Measurements from ENCODE around the gene MAP3K15.
A peak's percentile ranks its signal among the peaks of the same experiment; 100 is the strongest.
"Not testable (repeated sequence)": the region's sequence is repeated elsewhere in the genome, so short reads cannot be mapped to it uniquely, and the experiment has no call there.

The MAP3K15 gene

DNA sequence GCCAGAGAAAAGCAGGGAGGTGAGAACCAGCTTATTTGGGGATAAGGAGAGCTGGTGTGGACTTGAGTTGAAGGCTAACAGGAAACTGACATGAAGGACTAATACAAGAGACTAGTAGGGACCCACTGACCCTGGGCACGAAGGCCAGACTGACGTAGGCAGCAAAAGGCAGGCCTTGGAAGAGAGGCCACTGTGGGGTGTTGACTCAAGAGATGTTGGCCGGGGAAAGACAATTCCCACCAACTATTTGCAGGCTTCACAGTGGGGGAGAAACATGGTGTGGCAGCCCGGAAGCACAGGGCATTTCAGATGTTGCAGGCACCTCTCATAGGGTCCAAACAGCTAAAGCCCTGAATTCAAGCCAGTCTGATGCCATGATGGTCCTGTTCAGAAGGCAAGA lies 24.4 kb upstream of the MAP3K15 start:
- no peak for DNase-seq

DNA sequence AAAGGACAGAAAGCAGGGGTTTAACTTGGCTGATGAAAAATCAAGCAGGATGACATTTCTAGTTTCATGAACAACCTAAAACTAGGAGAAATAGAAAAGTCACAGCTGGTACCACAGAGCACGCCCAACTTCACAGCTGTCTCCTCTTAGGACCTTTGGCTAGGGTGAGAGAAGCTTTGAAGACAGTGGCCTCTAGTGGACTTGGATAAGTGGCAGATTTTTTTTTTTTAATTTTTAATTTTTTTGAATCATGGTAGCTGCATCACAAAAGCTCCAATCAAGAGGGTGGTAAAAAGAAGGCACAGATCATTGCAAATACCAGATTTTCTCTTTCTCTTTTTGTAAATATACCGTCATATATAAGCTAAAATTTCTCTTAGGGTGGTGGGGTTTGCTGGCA lies 20.2 kb upstream of the MAP3K15 start:
- no peak for DNase-seq

- no peak for DNase-seq
Observed at GRCh38 chrX:19532709-19533108, 17.4 kb upstream of the MAP3K15 start.

DNA sequence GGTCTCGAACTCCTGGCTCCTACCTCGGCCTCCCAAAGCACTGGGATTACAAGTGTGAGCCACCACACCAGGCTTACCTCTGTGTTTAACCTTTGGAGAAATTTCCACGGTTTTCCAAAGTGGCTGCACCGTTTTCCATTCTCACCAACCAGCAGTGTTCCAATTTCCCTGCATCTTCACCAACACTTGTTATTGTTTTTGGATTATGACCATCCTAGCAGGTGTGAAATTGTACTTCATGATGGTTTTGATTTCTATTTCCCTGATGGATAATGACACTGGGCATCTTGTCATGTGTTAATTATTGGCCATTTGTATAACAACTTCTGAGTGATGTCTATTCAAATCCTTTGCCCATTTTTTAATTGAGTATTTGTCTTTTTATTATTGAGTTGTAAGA lies 2.7 kb upstream of the MAP3K15 start:
- no peak for DNase-seq

DNA sequence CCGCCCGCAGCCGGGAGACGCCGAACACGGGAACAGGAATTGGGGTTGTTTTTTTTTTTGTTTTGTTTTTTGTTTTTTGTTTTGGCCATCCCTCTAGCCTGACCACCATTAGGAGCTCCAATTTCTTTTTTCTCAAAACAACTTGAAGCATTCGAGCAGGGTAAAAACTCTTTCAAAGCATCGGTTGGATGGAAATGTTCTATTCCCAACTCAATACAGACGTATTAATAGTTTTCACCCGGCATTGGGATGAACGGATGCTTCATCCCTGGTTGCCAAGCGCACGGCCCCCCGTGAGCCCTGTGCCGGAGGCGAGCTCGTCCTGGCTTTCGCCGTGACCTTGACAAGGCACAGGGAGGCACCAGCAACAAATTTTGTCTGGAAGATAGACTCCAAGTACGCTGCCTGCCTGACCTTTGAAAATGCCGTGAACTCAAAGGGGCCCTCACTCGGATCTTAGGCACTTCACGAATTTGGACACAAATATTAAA lies 352 bp upstream of the MAP3K15 start:
- DNase-seq = no peak

DNA sequence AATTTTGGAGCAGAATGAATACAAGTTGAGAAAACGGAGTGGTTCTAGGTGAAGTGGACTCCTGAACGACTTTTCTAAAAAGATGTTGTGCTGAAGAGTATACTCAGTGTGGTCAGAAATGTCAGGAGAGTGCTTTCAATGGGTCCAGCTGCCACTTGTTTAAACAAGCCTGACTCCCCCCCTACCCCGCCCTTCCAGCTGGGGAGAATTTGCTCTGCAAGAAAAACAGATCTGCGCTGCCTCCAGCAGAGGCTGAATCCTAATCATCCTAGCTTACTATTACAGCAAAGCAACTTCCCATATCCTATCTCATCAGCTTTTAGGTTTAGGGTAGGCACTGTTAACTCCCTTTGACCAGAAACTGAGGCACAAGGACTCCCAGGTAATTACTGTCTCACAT lies 1.9 kb downstream of the MAP3K15 start:
- no peak for DNase-seq

GRCh38 chrX:19512961-19513360 lies 2.3 kb downstream of the MAP3K15 start:
- no peak for DNase-seq

GRCh38 chrX:19512359-19512758 lies 2.9 kb downstream of the MAP3K15 start:
- no peak for DNase-seq

DNA sequence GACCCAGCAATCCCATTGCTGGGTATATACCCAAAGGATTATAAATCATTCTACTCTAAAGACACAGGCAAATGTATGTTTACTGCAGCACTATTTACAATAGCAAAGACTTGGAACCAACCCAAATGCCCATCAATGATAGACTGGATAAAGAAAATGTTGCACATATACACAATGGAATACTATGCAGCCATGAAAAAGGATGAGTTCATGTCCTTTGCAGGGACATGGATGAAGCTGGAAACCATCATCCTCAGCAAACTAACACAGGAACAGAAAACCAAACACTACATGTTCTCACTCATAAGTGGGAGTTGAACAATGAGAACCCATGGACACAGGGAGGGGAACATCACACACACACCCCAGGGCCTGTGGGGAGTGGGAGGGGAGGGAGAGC lies 3.5 kb downstream of the MAP3K15 start:
- DNase-seq = not testable (repeated sequence)

DNA sequence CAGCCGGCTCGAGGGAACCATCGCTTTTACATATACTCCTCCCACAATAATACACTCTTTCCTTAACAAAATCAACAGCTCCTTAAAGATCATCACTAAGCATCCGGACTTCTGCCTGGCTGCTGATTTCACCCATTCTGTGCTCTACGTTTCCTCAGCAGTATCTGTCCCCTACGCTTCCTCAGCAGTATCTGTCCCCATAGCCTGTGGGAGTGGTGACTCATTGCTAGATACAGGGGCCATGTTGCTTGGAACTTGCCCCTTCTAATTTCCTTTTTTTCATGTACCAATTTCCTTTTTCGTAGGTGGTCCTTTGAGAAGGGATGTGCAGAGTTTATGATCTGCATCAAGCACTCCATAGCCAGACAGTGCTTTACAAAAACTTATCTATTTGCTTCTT lies 18.6 kb downstream of the MAP3K15 start:
- DNase-seq = no peak

GRCh38 chrX:19487520-19488200 lies 27.6 kb downstream of the MAP3K15 start:
- no peak for DNase-seq

DNA sequence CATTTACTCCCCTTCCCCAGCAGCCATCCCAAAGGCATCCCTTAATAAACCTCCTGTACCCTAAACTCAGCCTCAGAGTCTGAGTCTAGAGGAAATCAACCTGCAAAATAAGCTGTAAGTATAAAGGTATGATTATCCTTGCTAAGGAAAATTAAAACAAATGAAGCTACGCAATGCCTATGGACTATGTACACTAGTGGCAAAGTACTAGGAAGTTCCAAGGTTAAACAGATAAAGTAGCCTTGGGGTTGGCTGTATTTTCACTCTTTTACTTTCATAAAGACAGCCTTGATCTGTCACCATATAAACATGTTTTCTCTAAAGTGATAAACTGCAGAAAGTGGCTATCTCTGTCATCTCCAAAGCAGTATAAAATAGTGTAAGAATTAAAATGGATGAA lies 35.9 kb downstream of the MAP3K15 start:
- no peak for DNase-seq

GRCh38 chrX:19468383-19468782 lies 46.9 kb downstream of the MAP3K15 start:
- DNase-seq = not testable (repeated sequence)

DNA sequence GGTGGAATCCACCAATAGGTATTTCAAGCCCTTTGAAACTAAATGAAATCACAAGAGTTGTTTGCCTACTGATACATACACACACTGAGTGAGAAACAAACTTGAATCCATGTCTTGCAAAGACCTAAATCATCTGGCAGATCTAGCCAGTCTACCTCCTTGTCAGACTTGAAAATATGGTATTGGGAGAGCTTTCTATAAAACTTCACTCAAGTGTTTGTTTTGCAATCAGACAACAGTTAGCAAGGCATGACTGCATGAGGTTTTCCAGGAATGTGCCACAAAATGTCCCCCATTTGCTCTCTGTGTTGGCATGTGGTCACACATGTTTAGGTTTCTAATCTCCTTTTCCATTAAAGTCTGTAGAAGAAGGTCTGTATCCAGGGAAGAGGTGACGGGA lies 52.4 kb downstream of the MAP3K15 start:
- no peak for DNase-seq

DNA sequence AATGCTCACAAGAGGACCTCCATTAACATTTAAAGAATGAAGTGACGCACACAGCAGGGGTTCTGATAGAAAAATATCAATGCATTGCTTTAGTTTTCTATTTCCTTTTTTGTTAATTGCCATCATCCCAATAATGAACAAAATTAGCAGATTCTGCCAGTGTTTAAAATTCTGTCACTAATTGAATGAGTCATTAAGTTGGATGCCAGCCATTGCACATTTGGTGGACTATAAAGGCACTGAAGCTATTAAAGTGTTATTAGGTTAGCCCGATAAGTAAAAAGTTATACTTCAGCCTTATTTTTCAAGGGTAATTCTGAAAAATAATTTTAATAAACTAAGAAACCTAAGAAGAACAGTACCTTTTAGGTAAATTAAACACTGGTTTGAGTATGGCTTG lies 53.1 kb downstream of the MAP3K15 start:
- peak in 1 of 2 experiments; percentile 24 for DNase-seq

- no peak for DNase-seq
Observed at GRCh38 chrX:19457662-19458061, 57.6 kb downstream of the MAP3K15 start.

DNA sequence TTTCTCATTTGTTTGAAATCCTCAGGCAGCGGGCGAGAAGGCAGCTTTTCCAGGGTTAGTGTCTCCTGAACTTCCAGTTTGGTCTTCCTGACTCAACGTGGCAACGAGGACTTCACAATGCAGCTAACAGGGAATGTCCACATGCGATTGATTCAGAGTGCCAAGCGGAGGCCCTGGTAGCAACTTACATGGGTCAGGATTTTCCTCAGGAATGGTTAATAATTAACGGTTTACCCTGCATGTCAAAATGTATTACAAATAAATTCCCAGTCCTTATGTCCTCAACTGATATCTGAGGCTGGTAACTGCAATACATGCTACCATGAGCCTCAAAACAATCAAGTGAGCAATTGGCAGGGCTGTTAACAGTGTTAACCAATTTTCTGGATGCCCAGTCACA lies 67.2 kb downstream of the MAP3K15 start:
- DNase-seq = no peak

DNA sequence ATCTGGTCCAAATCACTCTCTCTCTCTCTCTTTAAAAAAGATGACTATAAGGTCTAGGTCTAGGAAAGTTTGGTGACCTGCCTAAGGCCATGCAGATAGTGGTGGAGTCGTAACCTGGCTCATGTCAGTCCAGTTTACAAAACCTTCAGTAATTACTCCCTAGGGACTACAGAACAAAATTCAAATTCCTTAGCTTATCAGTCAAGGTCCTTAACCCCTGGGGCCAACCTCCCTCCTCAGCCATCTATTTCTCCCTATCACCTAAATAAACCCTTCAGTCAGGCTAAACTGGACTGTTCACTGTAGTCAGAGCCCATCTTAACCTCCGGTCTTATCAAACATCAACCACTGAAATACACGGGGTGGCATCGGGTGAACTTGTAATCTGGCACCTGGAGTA lies 68.9 kb downstream of the MAP3K15 start:
- no peak for DNase-seq

GRCh38 chrX:19445772-19446171 lies 69.5 kb downstream of the MAP3K15 start:
- DNase-seq = not testable (repeated sequence)

- peak in 1 of 2 experiments; percentile 2 for DNase-seq
Observed at GRCh38 chrX:19443869-19444526, 71.3 kb downstream of the MAP3K15 start.

DNA sequence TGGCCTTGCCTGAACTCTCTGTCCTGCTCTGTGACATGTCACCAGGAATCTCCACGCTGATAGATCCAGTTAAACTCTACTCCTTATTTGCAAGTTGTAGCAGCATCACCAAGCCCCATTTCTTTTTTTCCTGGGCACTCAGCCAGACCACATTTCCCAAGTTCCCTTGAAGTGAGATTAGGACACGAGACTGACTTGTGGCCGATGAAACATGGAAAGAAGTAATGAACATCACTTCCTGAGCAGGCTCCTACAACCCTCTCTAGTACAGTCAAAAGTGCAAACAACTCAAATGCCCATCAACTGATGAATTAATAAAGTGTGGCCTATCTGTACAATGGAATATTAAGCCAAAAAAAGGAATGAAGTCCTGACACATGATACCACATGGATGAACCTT lies 74.6 kb downstream of the MAP3K15 start:
- no peak for DNase-seq

- DNase-seq = not testable (repeated sequence)
Observed at GRCh38 chrX:19422661-19423060, 92.6 kb downstream of the MAP3K15 start.

DNA sequence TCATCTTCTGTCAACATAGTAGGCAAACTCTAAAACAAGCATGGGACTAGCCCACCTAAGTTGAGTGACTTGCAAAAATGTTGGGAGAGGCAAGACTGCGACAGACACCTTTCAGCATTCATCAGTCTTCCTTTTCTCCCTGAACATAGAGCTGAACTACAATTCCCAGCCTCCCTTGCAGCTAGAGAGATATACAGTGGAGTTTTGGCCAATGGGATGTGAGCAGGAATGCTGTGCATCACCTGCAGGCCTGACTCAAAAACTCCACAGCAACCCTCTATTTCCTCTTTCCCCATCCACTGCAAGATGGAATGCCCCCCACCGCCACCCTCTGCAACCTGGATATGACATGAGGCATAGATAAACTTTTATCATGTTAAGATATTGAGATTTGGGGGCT lies 105.0 kb downstream of the MAP3K15 start:
- no peak for DNase-seq

DNA sequence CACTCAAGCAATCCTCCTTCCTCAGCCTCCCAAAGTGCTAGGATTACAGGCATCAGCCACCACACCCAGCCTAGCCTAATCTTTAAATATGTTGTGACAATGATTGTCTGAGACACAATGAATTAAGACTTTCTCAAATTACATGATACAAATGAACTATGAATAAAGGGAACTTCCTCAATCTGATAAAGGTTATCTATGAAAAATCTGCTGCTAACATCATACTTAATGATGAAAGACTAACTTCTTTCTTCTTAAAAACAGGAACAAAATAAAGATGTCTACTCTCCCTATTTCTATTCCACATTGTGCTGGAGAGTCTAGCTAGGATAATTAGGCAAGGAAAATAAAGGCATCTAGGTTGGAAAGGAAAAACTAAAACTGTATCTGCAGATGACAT lies 111.6 kb downstream of the MAP3K15 start:
- DNase-seq = no peak

DNA sequence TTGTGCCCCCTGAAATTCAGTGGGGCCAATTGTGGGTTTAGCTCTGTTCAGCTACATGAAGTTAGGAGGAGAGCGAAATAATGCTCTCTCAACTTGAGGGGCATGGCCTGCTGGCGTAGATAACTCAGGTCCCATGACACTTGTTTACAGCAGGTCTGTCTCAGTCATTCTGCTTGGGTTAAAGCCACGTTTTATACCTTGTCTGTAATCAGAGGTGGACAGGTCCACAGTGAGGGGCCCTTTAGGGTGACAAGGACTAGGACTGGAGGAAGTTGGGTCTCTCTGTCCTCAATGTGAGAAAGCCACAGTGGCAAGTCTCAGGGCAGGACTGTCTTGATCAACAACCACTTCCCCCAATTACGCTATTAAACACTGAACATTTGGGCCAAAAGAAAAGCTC lies 122.6 kb downstream of the MAP3K15 start:
- no peak for DNase-seq
